Measurements from ENCODE around the gene DNAJC8.

The DNAJC8 gene

DNA sequence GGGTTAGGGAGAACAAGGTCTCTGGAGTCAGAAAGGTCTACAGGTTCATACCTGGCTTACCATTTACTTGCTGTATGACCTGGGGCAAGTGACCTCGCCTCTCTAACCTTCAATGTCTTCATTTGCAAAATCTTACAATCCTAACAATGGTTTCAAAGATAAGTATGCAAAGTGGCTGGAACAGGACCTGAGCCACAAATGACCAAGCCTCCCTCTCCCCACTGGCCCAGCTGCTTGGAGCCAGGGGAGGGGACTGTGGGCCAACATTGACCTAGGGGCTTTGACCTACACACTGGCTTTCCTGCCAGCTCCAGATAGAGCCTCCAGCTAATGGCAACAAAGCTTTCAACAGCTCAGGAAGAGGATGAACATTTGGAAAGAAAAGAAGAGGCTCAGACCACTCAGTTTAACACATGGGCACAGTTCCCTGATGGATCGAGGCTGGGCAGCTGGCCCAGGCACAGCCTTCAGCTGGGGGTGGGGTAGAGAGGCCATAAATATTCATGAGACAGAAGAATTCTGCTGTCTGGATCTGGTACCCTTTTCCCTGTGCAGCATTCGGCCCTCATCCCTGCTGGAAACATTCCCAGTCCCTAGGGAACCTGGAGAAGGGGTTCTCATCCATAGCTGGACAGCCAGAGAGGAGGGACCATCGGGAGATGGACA is 69.2 kb downstream of the DNAJC8 start:
- H3K4me3 ChIP-seq (ENCODE audit: low read length): no peak overlapping the region
- H3K4me1 ChIP-seq (ENCODE audit: insufficient read depth, low read length): peaks cover 8% of the 10 kb centered on the region; the same call in 1 of the 2 replicates
- H3K27ac ChIP-seq (ENCODE audit: low read depth, low read length): no peak overlapping the region
- 71% methylated on average over 4 of the region's 4 CpGs for WGBS
- H3K27me3 ChIP-seq (ENCODE audit: insufficient read depth, low read length): no peaks in the 10 kb centered on the region
- no peaks in the 10 kb centered on the region for H3K9me3 ChIP-seq (ENCODE audit: insufficient read depth, low read depth, low read length)
- no peak overlapping the region for H3K9ac ChIP-seq (ENCODE audit: low read depth, low read length)
- no peaks in the 10 kb centered on the region for H3K36me3 ChIP-seq (ENCODE audit: insufficient read depth, low read length)

DNA sequence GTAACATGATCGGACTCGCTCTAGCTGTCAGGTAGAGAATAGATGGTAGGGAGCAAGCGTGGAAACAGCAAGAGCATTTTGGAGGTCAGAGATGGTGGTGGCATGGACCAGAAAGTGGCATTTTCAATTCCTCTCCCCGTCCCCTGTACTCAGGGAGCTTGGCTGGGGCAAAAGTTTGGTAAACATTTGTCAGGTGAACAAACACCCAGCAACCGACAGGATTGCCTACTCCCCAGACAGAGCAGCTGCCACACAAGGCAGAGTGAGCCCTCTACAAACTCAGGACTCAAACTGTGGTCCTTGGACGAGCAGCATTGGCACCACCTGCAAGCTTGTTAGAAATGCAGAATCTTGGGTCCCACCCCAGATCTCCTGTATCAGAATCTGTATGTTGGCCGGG is 70.7 kb downstream of the DNAJC8 start:
- no peak overlapping the region for H3K27ac ChIP-seq (ENCODE audit: low read depth, low read length)
- peaks cover 8% of the 10 kb centered on the region; the same call in 1 of the 2 replicates for H3K4me1 ChIP-seq (ENCODE audit: insufficient read depth, low read length)
- 91% methylated on average over 7 of the region's 7 CpGs for WGBS
- H3K9me3 ChIP-seq (ENCODE audit: insufficient read depth, low read depth, low read length): no peaks in the 10 kb centered on the region
- H3K27me3 ChIP-seq (ENCODE audit: insufficient read depth, low read length): no peaks in the 10 kb centered on the region
- no peak overlapping the region for H3K4me3 ChIP-seq (ENCODE audit: low read length)
- H3K36me3 ChIP-seq (ENCODE audit: insufficient read depth, low read length): no peaks in the 10 kb centered on the region
- no peak overlapping the region for H3K9ac ChIP-seq (ENCODE audit: low read depth, low read length)

DNA sequence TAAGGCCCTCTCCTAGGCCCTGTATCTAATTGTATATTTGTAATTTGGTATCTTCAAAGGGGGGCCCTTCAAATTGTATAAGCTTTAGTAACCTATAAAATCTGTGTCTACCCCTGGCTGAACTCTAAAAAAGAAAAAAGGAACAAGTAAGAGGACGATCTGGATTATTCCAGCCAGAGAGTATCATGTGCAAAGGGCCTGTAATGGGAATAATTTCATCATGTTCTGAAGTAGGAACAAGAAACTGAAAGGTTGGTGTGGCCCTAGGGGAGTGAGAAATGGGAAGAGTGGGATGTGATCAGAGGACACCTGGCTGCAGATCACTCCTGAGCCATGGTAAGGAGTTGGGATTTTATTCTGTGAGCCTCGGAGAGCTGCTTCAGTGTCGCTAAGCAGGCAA is 71.1 kb downstream of the DNAJC8 start:
- H3K36me3 ChIP-seq (ENCODE audit: insufficient read depth, low read length): no peaks in the 10 kb centered on the region
- H3K4me1 ChIP-seq (ENCODE audit: insufficient read depth, low read length): peaks cover 8% of the 10 kb centered on the region; the same call in 1 of the 2 replicates
- no peaks in the 10 kb centered on the region for H3K27me3 ChIP-seq (ENCODE audit: insufficient read depth, low read length)
- 90% methylated on average over 3 of the region's 3 CpGs for WGBS
- no peaks in the 10 kb centered on the region for H3K9me3 ChIP-seq (ENCODE audit: insufficient read depth, low read depth, low read length)
- H3K27ac ChIP-seq (ENCODE audit: low read depth, low read length): no peak overlapping the region
- no peak overlapping the region for H3K4me3 ChIP-seq (ENCODE audit: low read length)
- no peak overlapping the region for H3K9ac ChIP-seq (ENCODE audit: low read depth, low read length)

DNA sequence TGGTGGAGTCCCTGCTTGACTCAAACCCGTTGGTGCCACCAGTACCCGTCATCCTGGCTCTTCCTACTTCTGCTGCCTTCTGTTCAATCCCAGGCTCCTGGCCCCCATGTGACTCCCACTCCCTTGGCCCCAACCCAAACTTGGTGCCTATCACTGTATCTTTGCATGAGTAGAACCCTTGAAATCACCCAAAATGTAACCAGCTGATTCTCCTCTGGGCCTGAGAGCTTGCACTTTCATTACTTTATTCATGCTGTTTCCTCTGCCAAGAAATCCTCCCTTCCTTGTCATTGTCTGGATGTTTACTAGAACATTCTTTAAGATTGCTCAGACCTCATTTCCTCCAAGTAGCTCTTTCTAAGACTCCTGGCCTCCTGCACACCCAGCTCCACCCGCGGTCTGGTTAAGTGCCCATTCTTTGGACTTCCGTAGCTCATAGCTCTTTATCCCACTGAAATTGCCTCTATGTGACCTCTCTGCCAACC is 72.0 kb downstream of the DNAJC8 start:
- Histone ChIP-seq H3K27me3 (ENCODE audit: insufficient read depth, low read length) (no peaks in the 10 kb centered on the region), H3K36me3 (ENCODE audit: insufficient read depth, low read length) (no peaks in the 10 kb centered on the region), H3K27ac (ENCODE audit: low read depth, low read length) (no peak overlapping the region), H3K9ac (ENCODE audit: low read depth, low read length) (no peak overlapping the region), H3K9me3 (ENCODE audit: insufficient read depth, low read depth, low read length) (no peaks in the 10 kb centered on the region), H3K4me3 (ENCODE audit: low read length) (no peak overlapping the region), H3K4me1 (ENCODE audit: insufficient read depth, low read length) (peaks cover 8% of the 10 kb centered on the region; the same call in 1 of the 2 replicates)
- WGBS: 93% methylated on average over 5 of the region's 5 CpGs

DNA sequence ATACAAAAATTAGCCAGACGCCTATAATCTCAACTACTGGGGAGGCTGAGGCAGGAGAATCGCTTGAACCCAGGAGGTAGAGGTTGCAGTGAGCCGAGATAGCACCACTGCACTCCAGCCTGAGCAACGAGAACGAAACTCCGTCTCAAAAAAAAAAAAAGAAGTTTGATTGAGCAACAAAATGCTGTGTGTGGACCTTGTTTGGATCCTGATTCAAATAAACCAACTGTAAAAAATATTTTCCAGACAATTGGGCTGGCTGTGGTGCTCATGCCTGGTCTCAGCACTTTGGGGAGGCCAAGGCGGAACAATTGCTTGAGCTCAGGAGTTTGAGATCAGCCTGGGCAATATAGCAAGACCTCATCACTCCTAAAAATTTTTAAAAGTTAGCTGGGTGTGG is 73.1 kb downstream of the DNAJC8 start:
- Histone ChIP-seq H3K27ac (ENCODE audit: low read depth, low read length) (no peak overlapping the region), H3K9ac (ENCODE audit: low read depth, low read length) (no peak overlapping the region), H3K27me3 (ENCODE audit: insufficient read depth, low read length) (no peaks in the 10 kb centered on the region), H3K4me3 (ENCODE audit: low read length) (no peak overlapping the region), H3K36me3 (ENCODE audit: insufficient read depth, low read length) (no peaks in the 10 kb centered on the region), H3K9me3 (ENCODE audit: insufficient read depth, low read depth, low read length) (no peaks in the 10 kb centered on the region), H3K4me1 (ENCODE audit: insufficient read depth, low read length) (peaks cover 8% of the 10 kb centered on the region; the same call in 1 of the 2 replicates)
- 99% methylated on average over 7 of the region's 7 CpGs for WGBS

DNA sequence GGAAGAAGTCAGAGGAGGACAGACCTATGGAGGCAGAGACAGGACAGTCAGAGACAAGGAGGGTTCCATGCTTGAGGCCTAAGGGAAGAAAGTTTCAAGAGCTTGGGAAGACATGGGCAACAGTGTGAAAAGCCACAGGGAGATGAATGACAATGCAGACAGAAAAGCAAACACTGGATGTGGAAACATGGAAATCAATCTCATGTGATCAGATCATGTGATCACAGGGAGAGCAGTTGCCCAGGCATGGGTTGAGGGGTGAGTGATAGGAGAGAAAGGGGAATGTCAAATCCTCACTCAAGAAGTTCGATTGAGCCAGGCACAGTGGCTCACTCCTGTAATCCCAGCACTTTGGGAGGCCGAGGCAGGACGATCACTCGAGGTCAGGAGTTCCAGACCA is 73.6 kb downstream of the DNAJC8 start:
- WGBS: 92% methylated on average over 4 of the region's 4 CpGs
- H3K4me3 ChIP-seq (ENCODE audit: low read length): no peak overlapping the region
- no peaks in the 10 kb centered on the region for H3K9me3 ChIP-seq (ENCODE audit: insufficient read depth, low read depth, low read length)
- H3K36me3 ChIP-seq (ENCODE audit: insufficient read depth, low read length): no peaks in the 10 kb centered on the region
- no peak overlapping the region for H3K27ac ChIP-seq (ENCODE audit: low read depth, low read length)
- H3K9ac ChIP-seq (ENCODE audit: low read depth, low read length): no peak overlapping the region
- H3K4me1 ChIP-seq (ENCODE audit: insufficient read depth, low read length): peaks cover 8% of the 10 kb centered on the region; the same call in 1 of the 2 replicates
- H3K27me3 ChIP-seq (ENCODE audit: insufficient read depth, low read length): no peaks in the 10 kb centered on the region

DNA sequence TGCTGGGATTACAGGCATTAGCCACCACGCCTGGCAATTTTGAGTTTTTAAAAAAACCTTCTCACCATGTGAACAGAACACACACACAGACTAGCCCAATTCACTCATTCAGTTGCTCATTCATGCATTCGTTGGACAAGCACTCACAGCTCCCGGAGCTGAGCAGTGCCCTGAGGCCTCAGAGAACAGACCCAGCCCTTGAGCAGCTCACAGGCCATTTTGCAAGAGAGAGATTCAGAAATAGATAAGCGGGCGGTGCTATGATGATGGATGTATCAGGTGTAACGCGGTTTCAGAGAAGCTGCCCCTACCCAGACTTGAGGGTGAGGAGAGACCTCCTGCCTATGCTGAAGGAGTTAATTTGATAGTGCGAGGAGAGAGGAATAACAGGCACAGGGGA is 74.9 kb downstream of the DNAJC8 start:
- no peaks in the 10 kb centered on the region for H3K4me1 ChIP-seq (ENCODE audit: insufficient read depth, low read length)
- H3K4me3 ChIP-seq (ENCODE audit: low read length): no peak overlapping the region
- no peaks in the 10 kb centered on the region for H3K9me3 ChIP-seq (ENCODE audit: insufficient read depth, low read depth, low read length)
- no peak overlapping the region for H3K27ac ChIP-seq (ENCODE audit: low read depth, low read length)
- H3K36me3 ChIP-seq (ENCODE audit: insufficient read depth, low read length): no peaks in the 10 kb centered on the region
- H3K27me3 ChIP-seq (ENCODE audit: insufficient read depth, low read length): no peaks in the 10 kb centered on the region
- no peak overlapping the region for H3K9ac ChIP-seq (ENCODE audit: low read depth, low read length)
- 93% methylated on average over 8 of the region's 8 CpGs for WGBS

DNA sequence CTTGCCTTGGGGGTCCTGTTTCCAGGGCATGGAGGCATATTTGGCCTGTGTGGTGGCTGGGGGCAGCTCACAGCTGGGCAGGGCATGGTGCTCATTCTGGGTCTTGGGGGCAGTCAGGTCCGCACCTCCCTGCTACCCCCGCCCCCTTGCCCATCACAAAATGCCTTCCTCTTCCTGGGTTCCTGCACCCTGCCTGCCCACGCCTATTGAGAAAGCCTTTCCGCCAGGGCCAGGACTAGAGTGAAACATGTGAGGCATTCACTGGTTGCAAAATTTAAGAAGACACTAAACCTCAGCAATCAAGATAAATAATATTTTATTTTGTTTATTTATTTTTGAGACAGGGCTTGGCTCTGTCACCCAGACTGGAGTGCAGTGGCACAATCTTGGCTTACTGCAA is 76.0 kb downstream of the DNAJC8 start:
- no peak overlapping the region for H3K4me3 ChIP-seq (ENCODE audit: low read length)
- no peaks in the 10 kb centered on the region for H3K27me3 ChIP-seq (ENCODE audit: insufficient read depth, low read length)
- 94% methylated on average over 4 of the region's 4 CpGs for WGBS
- H3K9me3 ChIP-seq (ENCODE audit: insufficient read depth, low read depth, low read length): no peaks in the 10 kb centered on the region
- no peak overlapping the region for H3K27ac ChIP-seq (ENCODE audit: low read depth, low read length)
- H3K4me1 ChIP-seq (ENCODE audit: insufficient read depth, low read length): no peaks in the 10 kb centered on the region
- H3K36me3 ChIP-seq (ENCODE audit: insufficient read depth, low read length): no peaks in the 10 kb centered on the region
- no peak overlapping the region for H3K9ac ChIP-seq (ENCODE audit: low read depth, low read length)

DNA sequence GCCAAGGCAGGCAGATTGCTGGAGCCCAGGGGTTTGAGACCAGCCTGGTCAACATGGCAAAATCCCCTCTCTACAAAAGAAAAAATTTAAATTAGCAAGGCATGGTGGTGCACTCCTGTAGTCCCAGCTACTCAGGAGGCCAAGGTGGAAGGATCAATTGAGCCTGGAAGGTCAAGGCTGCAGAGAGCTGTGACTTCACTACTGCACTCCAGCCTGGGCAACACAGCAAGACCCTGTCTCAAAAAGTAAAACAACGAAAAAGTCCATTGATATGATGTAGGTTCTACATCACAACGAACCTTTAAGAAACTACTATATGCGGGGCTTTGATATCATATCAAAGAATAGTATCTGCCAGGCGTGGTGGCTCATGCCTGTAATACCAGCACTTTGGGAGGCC is 77.2 kb downstream of the DNAJC8 start:
- Histone ChIP-seq H3K4me3 (ENCODE audit: low read length) (no peak overlapping the region), H3K4me1 (ENCODE audit: insufficient read depth, low read length) (no peaks in the 10 kb centered on the region), H3K9ac (ENCODE audit: low read depth, low read length) (no peak overlapping the region), H3K9me3 (ENCODE audit: insufficient read depth, low read depth, low read length) (no peaks in the 10 kb centered on the region), H3K27me3 (ENCODE audit: insufficient read depth, low read length) (no peaks in the 10 kb centered on the region), H3K36me3 (ENCODE audit: insufficient read depth, low read length) (no peaks in the 10 kb centered on the region), H3K27ac (ENCODE audit: low read depth, low read length) (no peak overlapping the region)
- WGBS: 98% methylated on average over 4 of the region's 4 CpGs

DNA sequence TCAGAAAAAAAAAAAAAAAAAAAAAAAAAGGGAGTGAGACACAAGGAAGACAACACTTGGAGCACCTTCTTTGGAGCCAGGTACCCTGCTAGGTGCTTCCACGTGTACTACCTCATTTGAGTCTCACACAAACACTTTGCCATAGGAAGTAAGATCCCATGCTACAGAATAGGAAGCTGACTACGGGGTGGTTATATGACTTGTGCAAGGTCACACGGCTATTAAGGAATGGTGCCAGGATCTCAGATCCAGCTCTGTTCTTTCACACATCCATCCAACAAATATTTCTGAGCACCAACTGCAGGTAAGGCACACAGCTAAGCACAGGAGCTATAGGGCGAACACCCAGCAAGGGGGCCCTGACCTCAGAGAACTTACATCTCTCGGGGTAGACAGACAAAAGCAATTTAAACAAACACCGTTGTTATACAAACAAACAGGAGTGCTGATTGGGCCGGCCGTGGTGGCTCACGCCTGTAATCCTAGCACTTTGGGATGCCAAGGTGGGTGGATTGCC is 78.7 kb downstream of the DNAJC8 start:
- no peaks in the 10 kb centered on the region for H3K27me3 ChIP-seq (ENCODE audit: insufficient read depth, low read length)
- no peaks in the 10 kb centered on the region for H3K4me1 ChIP-seq (ENCODE audit: insufficient read depth, low read length)
- H3K27ac ChIP-seq (ENCODE audit: low read depth, low read length): no peak overlapping the region
- H3K9me3 ChIP-seq (ENCODE audit: insufficient read depth, low read depth, low read length): no peaks in the 10 kb centered on the region
- no peaks in the 10 kb centered on the region for H3K36me3 ChIP-seq (ENCODE audit: insufficient read depth, low read length)
- no peak overlapping the region for H3K9ac ChIP-seq (ENCODE audit: low read depth, low read length)
- WGBS: 89% methylated on average over 9 of the region's 9 CpGs
- no peak overlapping the region for H3K4me3 ChIP-seq (ENCODE audit: low read length)

Measured in HUES64 (cell line).